Stimulated activated CD4-positive, alpha-beta T cell treated with anti-CD3 and anti-CD28 coated beads, Interleukin-2, amount 100 ng/mL, for 48 hours (primary cell): ENCODE results near the gene OR10H3.
"Not testable (repeated sequence)": the region's sequence is repeated elsewhere in the genome, so short reads cannot be mapped to it uniquely, and the experiment has no call there.

ENCODE experiments used
- DNase-seq, 2 donors: peaks; one replicate each; pipeline ENCODE4 v3.0.0-alpha.2; 2020

Gene OR10H3

GRCh38 chr19:15779756-15780476, 42.1 kb downstream of the OR10H3 start:
- no peak for DNase-seq

- no peak for DNase-seq
Measured at GRCh38 chr19:15780610-15781418, 43.0 kb downstream of the OR10H3 start.

- no peak for DNase-seq
Measured at GRCh38 chr19:15781661-15782060, 43.9 kb downstream of the OR10H3 start.

- no peak for DNase-seq
Measured at GRCh38 chr19:15782211-15782610, 44.4 kb downstream of the OR10H3 start.

GRCh38 chr19:15782896-15783295, 45.1 kb downstream of the OR10H3 start:
- DNase-seq: not testable (repeated sequence)

- no peak for DNase-seq
Measured at GRCh38 chr19:15787611-15788155, 49.9 kb downstream of the OR10H3 start, which contains the start of gene OR10H5. OR10H5 (plus strand) TSS chr19:15787661; CDS start chr19:15794049, 6,388 bp downstream.

GRCh38 chr19:15788594-15789270, 50.9 kb downstream of the OR10H3 start:
- no peak for DNase-seq

GRCh38 chr19:15790096-15790495, 52.3 kb downstream of the OR10H3 start:
- DNase-seq: no peak
